Stomach smooth muscle (tissue), 2 donors: ENCODE data around the gene GNG13.
"Not testable (repeated sequence)": the region's sequence is repeated elsewhere in the genome, so short reads cannot be mapped to it uniquely, and the experiment has no call there.

ENCODE experiments used
- H3K27ac ChIP-seq: one replicate; pipeline ENCODE4 v1.7.0; 2013; ENCODE audit warnings: mild to moderate bottlenecking, low read length, inconsistent platforms
- H3K27me3 ChIP-seq, 2 donors: one replicate each; pipeline ENCODE4 v1.7.0; 2013; ENCODE audit warnings: low read length in 2 of 2; ENCODE audit not compliant: insufficient read depth in 2 of 2, control insufficient read depth in 1 of 2
- H3K36me3 ChIP-seq, 2 donors: one replicate each; pipeline ENCODE4 v1.7.0; 2013; ENCODE audit warnings: low read length in 2 of 2; ENCODE audit not compliant: control insufficient read depth in 2 of 2, insufficient read depth in 2 of 2
- H3K4me1 ChIP-seq: one replicate; pipeline ENCODE4 v1.7.0; 2013; ENCODE audit warnings: low read length; ENCODE audit not compliant: control insufficient read depth, insufficient read depth
- H3K4me3 ChIP-seq, 2 donors: one replicate each; pipeline ENCODE4 v1.7.0; 2013; ENCODE audit warnings: low read length in 2 of 2
- H3K9ac ChIP-seq, 2 donors: one replicate each; pipeline ENCODE4 v1.7.0; 2013; ENCODE audit warnings: low read length in 2 of 2, mild to moderate bottlenecking in 1 of 2
- H3K9me3 ChIP-seq, 2 donors: one replicate each; pipeline ENCODE4 v1.7.0; 2013; ENCODE audit warnings: low read length in 2 of 2; ENCODE audit not compliant: control insufficient read depth in 2 of 2
- donor health status: healthy.
- donor health status: Pancreatic carcinoma.

The GNG13 gene

DNA sequence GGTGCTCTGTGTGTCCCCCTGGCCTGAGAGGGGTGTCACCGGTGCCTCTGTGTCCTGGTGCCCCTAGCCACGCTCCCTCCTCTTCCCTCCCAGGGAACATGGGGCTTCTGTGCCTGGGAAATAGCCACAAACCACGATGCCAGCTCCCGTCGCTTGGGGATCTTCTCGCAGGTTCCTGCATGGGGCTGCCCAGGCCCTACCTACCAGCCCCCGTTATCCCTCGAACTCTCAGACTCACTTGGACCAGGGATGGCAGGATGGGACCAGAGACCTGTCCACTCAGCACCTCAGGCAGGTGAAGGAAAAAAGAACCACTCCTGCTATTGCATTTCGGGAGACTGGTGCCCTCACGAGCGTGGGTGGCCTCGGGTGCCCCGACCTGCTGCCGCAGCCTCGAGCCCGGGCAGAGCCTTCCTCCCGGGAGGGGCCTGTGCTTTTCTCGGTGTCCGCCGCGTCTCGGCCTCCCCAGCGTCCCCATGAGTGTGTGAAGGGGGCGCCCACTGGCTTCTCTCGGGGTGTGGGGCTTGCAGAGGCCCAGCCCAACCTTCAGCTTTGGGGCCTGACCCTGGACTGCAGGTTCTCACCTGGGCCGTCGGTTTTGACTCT, 41.0 kb upstream of the GNG13 start:
- Histone ChIP-seq H3K9ac (no peak overlapping the region), H3K27me3 (peaks cover 3 to 19% of the 10 kb centered on the region in 2 donors), H3K4me1 (no peaks in the 10 kb centered on the region), H3K36me3 (peaks cover 0 to 2% of the 10 kb centered on the region in 2 donors), H3K27ac (no peak overlapping the region), H3K9me3 (peaks cover 0 to 5% of the 10 kb centered on the region in 2 donors), H3K4me3 (no peak overlapping the region)

- Histone ChIP-seq H3K36me3 (no peaks in the 10 kb centered on the region), H3K27ac (no peak overlapping the region), H3K4me3 (no peak overlapping the region), H3K9me3 (peaks cover 4 to 12% of the 10 kb centered on the region in 2 donors), H3K9ac (no peak overlapping the region), H3K4me1 (no peaks in the 10 kb centered on the region), H3K27me3 (peaks cover 3 to 19% of the 10 kb centered on the region in 2 donors)
Observed at GRCh38 chr16:840561-841454, 40.3 kb upstream of the GNG13 start.

- no peaks in the 10 kb centered on the region for H3K36me3 ChIP-seq
- peaks cover 3 to 19% of the 10 kb centered on the region in 2 donors for H3K27me3 ChIP-seq
- peaks cover 4 to 18% of the 10 kb centered on the region in 2 donors for H3K9me3 ChIP-seq
- H3K4me1 ChIP-seq: no peaks in the 10 kb centered on the region
- H3K4me3 ChIP-seq: no peak overlapping the region
- no peak overlapping the region for H3K27ac ChIP-seq
- no peak overlapping the region for H3K9ac ChIP-seq
Observed at GRCh38 chr16:839643-840408, 39.3 kb upstream of the GNG13 start.

GRCh38 chr16:838741-839140, 38.2 kb upstream of the GNG13 start:
- no peaks in the 10 kb centered on the region for H3K4me1 ChIP-seq
- H3K9me3 ChIP-seq: peaks cover 4 to 27% of the 10 kb centered on the region in 2 donors
- H3K36me3 ChIP-seq: no peaks in the 10 kb centered on the region
- H3K4me3 ChIP-seq: no peak overlapping the region
- peaks cover 3 to 19% of the 10 kb centered on the region in 2 donors for H3K27me3 ChIP-seq
- H3K27ac ChIP-seq: no peak overlapping the region
- no peak overlapping the region for H3K9ac ChIP-seq

DNA sequence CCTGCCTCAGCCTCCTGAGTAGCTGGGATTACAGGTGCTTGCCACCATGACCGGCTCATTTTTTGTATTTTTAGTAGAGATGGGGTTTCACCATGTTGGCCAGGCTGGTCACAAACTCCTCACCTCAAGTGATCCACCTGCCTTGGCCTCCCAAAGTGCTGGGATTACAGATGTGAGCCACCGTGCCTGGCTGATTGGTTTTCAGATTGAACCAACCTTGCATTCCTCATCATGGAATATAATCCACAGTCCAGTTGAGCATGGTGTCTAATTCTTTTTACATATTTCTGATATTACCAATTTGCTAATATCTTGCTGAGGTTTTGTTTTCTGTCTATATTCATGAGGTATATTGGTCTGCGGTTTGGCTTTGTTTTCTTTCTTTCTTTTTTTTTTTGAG, 36.3 kb upstream of the GNG13 start:
- peaks cover 4 to 29% of the 10 kb centered on the region in 2 donors for H3K9me3 ChIP-seq
- H3K4me3 ChIP-seq: not testable (repeated sequence)

GRCh38 chr16:836221-836620, 35.7 kb upstream of the GNG13 start:
- H3K4me1 ChIP-seq: no peaks in the 10 kb centered on the region
- no peaks in the 10 kb centered on the region for H3K36me3 ChIP-seq
- peaks cover 0 to 19% of the 10 kb centered on the region in 2 donors for H3K27me3 ChIP-seq
- peaks cover 4 to 29% of the 10 kb centered on the region in 2 donors for H3K9me3 ChIP-seq
- H3K4me3 ChIP-seq: no peak overlapping the region
- H3K27ac ChIP-seq: no peak overlapping the region
- no peak overlapping the region for H3K9ac ChIP-seq

More for the DNA sequence above, 36.3 kb upstream of the GNG13 start:
- not testable (repeated sequence) for H3K27ac ChIP-seq, H3K36me3 ChIP-seq, H3K4me1 ChIP-seq, H3K9ac ChIP-seq
- peaks cover 3 to 19% of the 10 kb centered on the region in 2 donors for H3K27me3 ChIP-seq

- H3K27me3 ChIP-seq: peaks cover 0 to 17% of the 10 kb centered on the region in 2 donors
- no peaks in the 10 kb centered on the region for H3K36me3 ChIP-seq
- H3K4me3 ChIP-seq: no peak overlapping the region
- H3K9ac ChIP-seq: no peak overlapping the region
- H3K9me3 ChIP-seq: peaks cover 4 to 29% of the 10 kb centered on the region in 2 donors
- no peaks in the 10 kb centered on the region for H3K4me1 ChIP-seq
- no peak overlapping the region for H3K27ac ChIP-seq
Observed at GRCh38 chr16:835373-835772, 34.8 kb upstream of the GNG13 start.

DNA sequence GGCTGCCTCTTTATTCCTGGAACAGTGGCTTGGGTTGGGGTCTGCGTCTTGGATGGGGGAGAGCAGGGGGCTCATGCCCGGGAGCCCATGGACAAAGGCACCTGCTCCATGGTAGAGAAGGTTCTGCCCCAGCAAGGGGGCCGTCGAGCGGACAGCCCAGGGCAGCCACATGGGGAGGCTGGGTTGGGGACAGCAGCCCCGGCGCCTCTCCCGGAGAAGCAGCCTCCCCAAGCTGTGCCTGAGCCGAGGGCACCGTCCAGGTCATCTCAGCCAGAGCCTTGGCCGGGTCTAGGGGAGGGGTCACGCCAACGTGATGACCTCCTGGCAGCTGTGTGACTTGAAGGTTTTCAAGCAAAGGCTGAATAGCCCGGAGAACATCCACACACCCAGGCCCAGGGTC, 32.9 kb upstream of the GNG13 start:
- no peaks in the 10 kb centered on the region for H3K27me3 ChIP-seq
- H3K36me3 ChIP-seq: no peaks in the 10 kb centered on the region
- H3K27ac ChIP-seq: no peak overlapping the region
- H3K4me3 ChIP-seq: no peak overlapping the region
- H3K9me3 ChIP-seq: peaks cover 4 to 29% of the 10 kb centered on the region in 2 donors
- H3K4me1 ChIP-seq: no peaks in the 10 kb centered on the region
- no peak overlapping the region for H3K9ac ChIP-seq

- H3K4me3 ChIP-seq: no peak overlapping the region
Observed at GRCh38 chr16:832652-833336, 32.3 kb upstream of the GNG13 start.

More at GRCh38 chr16:832652-833336, 32.3 kb upstream of the GNG13 start:
- H3K4me1 ChIP-seq: no peaks in the 10 kb centered on the region
- no peak overlapping the region for H3K9ac ChIP-seq
- no peak overlapping the region for H3K27ac ChIP-seq
- H3K27me3 ChIP-seq: no peaks in the 10 kb centered on the region
- H3K9me3 ChIP-seq: peaks cover 4 to 29% of the 10 kb centered on the region in 2 donors
- no peaks in the 10 kb centered on the region for H3K36me3 ChIP-seq
